H1 (cell line): ENCODE results near the gene IGSF9B. TPM values are rescaled to one million over a fixed set of nuclear protein-coding genes. Genes with fewer than 3 reads are reported as not detected.

ENCODE experiments used
- CTCF ChIA-PET: fragments of 300-600 bp; sonication (Branson Sonifier 250); formaldehyde crosslinking; loops from one replicate; lab custom pipeline; 2021; ENCODE audit not compliant: partially characterized antibody; lab: Charles Lee
- POLR2A ChIA-PET: fragments of 300-600 bp; sonication (Branson Sonifier 250); formaldehyde crosslinking; loops from one replicate; lab custom pipeline; 2021; ENCODE audit warnings: inconsistent platforms; ENCODE audit not compliant: partially characterized antibody; lab: Charles Lee
- DNase-seq, 2 experiments: peaks; one replicate each; pipeline versions ENCODE4 v3.0.0 to v3.0.0-alpha.2; 2010 to 2022; ENCODE audit warnings: low spot score in 2 of 2, low read depth in 1 of 2, mixed read lengths in 1 of 2
- FAIRE-seq: peaks from 2 replicates; lab custom pipeline; 2011; peaks lifted over from hg19 to GRCh38; lab: Jason Lieb, UNC
- H2AFZ ChIP-seq: 2 replicates; pipeline ENCODE4 v1.8.1; 2012; ENCODE audit warnings: low read length, inconsistent platforms
- H2AK5ac ChIP-seq: 2 replicates; pipeline ENCODE4 v1.6.1; 2013; ENCODE audit warnings: low read depth, low read length
- H2BK120ac ChIP-seq: replicated peaks from 2 replicates; pipeline ENCODE3; 2013; ENCODE audit warnings: low read depth, low read length, inconsistent platforms
- H2BK12ac ChIP-seq: 2 replicates; pipeline ENCODE4 v1.6.1; 2013; ENCODE audit warnings: low read depth, low read length
- H2BK15ac ChIP-seq: 2 replicates; pipeline ENCODE4 v1.6.1; 2013; ENCODE audit warnings: low read length
- H2BK20ac ChIP-seq: 2 replicates; pipeline ENCODE4 v1.6.1; 2013; ENCODE audit warnings: low read length
- H2BK5ac ChIP-seq: 2 replicates; pipeline ENCODE4 v1.6.1; 2013; ENCODE audit warnings: low read depth, low read length
- H3K14ac ChIP-seq: 2 replicates; pipeline ENCODE4 v1.6.1; 2013; ENCODE audit warnings: inconsistent platforms; ENCODE audit not compliant: insufficient read length
- H3K18ac ChIP-seq: 2 replicates; pipeline ENCODE4 v1.6.1; 2013; ENCODE audit warnings: low read length; ENCODE audit errors: extremely low read depth
- H3K23ac ChIP-seq: 2 replicates; pipeline ENCODE4 v1.6.1; 2013; ENCODE audit warnings: inconsistent platforms; ENCODE audit not compliant: insufficient read length
- H3K23me2 ChIP-seq: 2 replicates; pipeline ENCODE4 v1.6.1; 2013; ENCODE audit warnings: low read depth, low read length
- H3K27ac ChIP-seq: 2 replicates; pipeline ENCODE4 v1.6.1; 2011; ENCODE audit warnings: low read depth, low read length, inconsistent platforms
- H3K27me3 ChIP-seq, 4 experiments: replicated peaks in 1 of 4; 1 replicate in 1 of 4; 2 replicates in 3 of 4; pipeline versions ENCODE4 v1.6.1 to v1.8.1; 2011 to 2013; ENCODE audit warnings: low read length in 3 of 4, mild to moderate bottlenecking in 3 of 4, inconsistent platforms in 2 of 4, mixed read lengths in 2 of 4, moderate library complexity in 1 of 4; ENCODE audit not compliant: control insufficient read depth in 3 of 4, insufficient read depth in 3 of 4; ENCODE audit errors: extremely low read depth in 1 of 4
- H3K36me3 ChIP-seq, 4 experiments: 2 replicates each; pipeline versions ENCODE4 v1.6.1 to v1.8.1; 2011 to 2013; ENCODE audit warnings: mild to moderate bottlenecking in 4 of 4, low read length in 3 of 4, moderate library complexity in 2 of 4, control low read depth in 1 of 4, inconsistent platforms in 1 of 4; ENCODE audit not compliant: insufficient read depth in 4 of 4, control insufficient read depth in 2 of 4
- H3K4ac ChIP-seq: replicated peaks from 2 replicates; pipeline ENCODE3; 2013; ENCODE audit warnings: low read length, low read depth, mixed read lengths, inconsistent platforms; ENCODE audit not compliant: insufficient read length
- H3K4me1 ChIP-seq, 4 experiments: replicated peaks in 1 of 4; 1 replicate in 1 of 4; 2 replicates in 3 of 4; pipeline versions ENCODE4 v1.6.1 to v1.8.1; 2011 to 2013; ENCODE audit warnings: low read length in 3 of 4, inconsistent platforms in 2 of 4, mixed read lengths in 1 of 4; ENCODE audit not compliant: insufficient read depth in 4 of 4, control insufficient read depth in 3 of 4
- H3K4me2 ChIP-seq, 2 experiments: 2 replicates each; pipeline versions ENCODE4 v1.6.1 to v1.8.1; 2011 to 2013; ENCODE audit warnings: low read depth in 2 of 2, low read length in 2 of 2, control low read depth in 1 of 2, inconsistent platforms in 1 of 2, mild to moderate bottlenecking in 1 of 2; ENCODE audit not compliant: insufficient read depth in 1 of 2
- H3K4me3 ChIP-seq, 4 experiments: fragments of 200-600, 300-600 bp in 1 of 4; sonication (generic), shearing (Covaris generic), sonication (Bioruptor Twin) in 1 of 4; 2 replicates each; pipeline versions ENCODE4 v1.5.1 to v1.8.1; 2011 to 2016; ENCODE audit warnings: low read length in 4 of 4, low read depth in 3 of 4, control low read depth in 2 of 4, inconsistent platforms in 2 of 4, mild to moderate bottlenecking in 2 of 4, mixed read lengths in 1 of 4, moderate library complexity in 1 of 4; ENCODE audit not compliant: insufficient read depth in 2 of 4; ENCODE audit errors: extremely low read depth in 1 of 4
- H3K56ac ChIP-seq: replicated peaks from 2 replicates; pipeline ENCODE3; 2013; ENCODE audit warnings: low read depth, mild to moderate bottlenecking, mixed read lengths, low read length, inconsistent platforms; ENCODE audit not compliant: insufficient read length
- H3K79me1 ChIP-seq: 2 replicates; pipeline ENCODE4 v1.6.1; 2013; ENCODE audit warnings: low read depth, low read length, control low read depth
- H3K79me2 ChIP-seq, 2 experiments: 2 replicates each; pipeline versions ENCODE4 v1.6.1 to v1.8.1; 2012 to 2013; ENCODE audit warnings: low read length in 2 of 2, mild to moderate bottlenecking in 2 of 2, inconsistent platforms in 1 of 2; ENCODE audit not compliant: insufficient read depth in 2 of 2, control insufficient read depth in 1 of 2
- H3K9ac ChIP-seq, 4 experiments: replicated peaks in 1 of 4; 1 replicate in 1 of 4; 2 replicates in 3 of 4; pipeline versions ENCODE4 v1.6.1 to v1.8.1; 2011 to 2013; ENCODE audit warnings: low read depth in 3 of 4, low read length in 3 of 4, control low read depth in 2 of 4, mild to moderate bottlenecking in 2 of 4, moderate library complexity in 2 of 4, inconsistent platforms in 1 of 4; ENCODE audit errors: extremely low read depth in 1 of 4
- H3K9me3 ChIP-seq, 2 experiments: 2 replicates each; pipeline versions ENCODE4 v1.6.1 to v1.8.1; 2012 to 2013; ENCODE audit warnings: mild to moderate bottlenecking in 2 of 2, moderate library complexity in 2 of 2, control low read depth in 1 of 2, inconsistent platforms in 1 of 2, low read depth in 1 of 2, low read length in 1 of 2, mixed read lengths in 1 of 2; ENCODE audit not compliant: insufficient read depth in 2 of 2
- H4K20me1 ChIP-seq, 2 experiments: replicated peaks in 1 of 2; 2 replicates each; pipeline versions ENCODE3 to v1.8.1; 2011 to 2013; ENCODE audit warnings: inconsistent platforms in 2 of 2, low read length in 2 of 2, mild to moderate bottlenecking in 1 of 2; ENCODE audit not compliant: insufficient read depth in 2 of 2, control insufficient read depth in 1 of 2
- H4K5ac ChIP-seq: 2 replicates; pipeline ENCODE4 v1.6.1; 2013; ENCODE audit warnings: low read length, low read depth, mixed read lengths, inconsistent platforms; ENCODE audit not compliant: insufficient read length
- H4K8ac ChIP-seq: 2 replicates; pipeline ENCODE4 v1.8.0; 2013; ENCODE audit warnings: mild to moderate bottlenecking, moderate library complexity, low read length, inconsistent platforms; ENCODE audit not compliant: insufficient read depth; ENCODE audit errors: extremely low read depth
- H4K91ac ChIP-seq: replicated peaks from 2 replicates; pipeline ENCODE3; 2013; ENCODE audit warnings: low read length, mixed read lengths, inconsistent platforms; ENCODE audit not compliant: insufficient read length
- CEBPB ChIP-seq: IDR thresholded peaks from 2 replicates; pipeline ENCODE4 v1.6.1; 2012; ENCODE audit warnings: low read depth, low read length
- POLR2AphosphoS5 ChIP-seq: IDR thresholded peaks from 2 replicates; pipeline ENCODE4 v1.6.1; 2011; ENCODE audit warnings: low read depth, low read length
- WGBS, 2 experiments: shearing (Covaris generic) in 1 of 2; methylation state at CpG; one replicate each; pipeline versions ENCODE4 v1.1.6 to v1.1.7; 2013 to 2015; ENCODE audit warnings: low lambda C conversion rate in 2 of 2, mixed read lengths in 2 of 2, inconsistent platforms in 1 of 2, low coverage in 1 of 2, missing lambda C conversion rate in 1 of 2; ENCODE audit not compliant: insufficient replicate concordance in 2 of 2, insufficient coverage in 1 of 2, insufficient read length in 1 of 2; ENCODE audit errors: extremely low coverage in 1 of 2, missing lambda C conversion rate in 1 of 2; 5-methylcytosine and 5-hydroxymethylcytosine counted together
- polyA plus RNA-seq, 7 experiments: library from polyadenylated mRNA; depleted of rRNA in 3 of 7; stranded (reverse) in 5 of 7; unstranded in 2 of 7; fragments of >200 nt in 5 of 7; fragments of 200-250 nt in 2 of 7; gene quantifications; 1 replicate in 5 of 7; 2 replicates in 1 of 7; 4 replicates in 1 of 7; pipeline versions ENCODE4 v1.2.1 to v1.2.3, GENCODE V29; 2011 to 2013; ENCODE audit warnings: missing spikeins in 2 of 7, mixed read lengths in 2 of 7
- total RNA-seq: library from RNA; stranded (reverse); fragmentation: NEBNext Ultra II Directional; extraction: Animal tissue kit (Norgen Biotek cat#: 25700); gene quantifications from 2 replicates; pipeline ENCODE4 v1.2.1, GENCODE V29; 2021

Gene IGSF9B
- total and polyA plus RNA-seq, 2 of the 8 experiments (the other 6 are each of a cell fraction or from before 2014, with no cell fraction given) = 16.5 to 49.2 TPM

DNA sequence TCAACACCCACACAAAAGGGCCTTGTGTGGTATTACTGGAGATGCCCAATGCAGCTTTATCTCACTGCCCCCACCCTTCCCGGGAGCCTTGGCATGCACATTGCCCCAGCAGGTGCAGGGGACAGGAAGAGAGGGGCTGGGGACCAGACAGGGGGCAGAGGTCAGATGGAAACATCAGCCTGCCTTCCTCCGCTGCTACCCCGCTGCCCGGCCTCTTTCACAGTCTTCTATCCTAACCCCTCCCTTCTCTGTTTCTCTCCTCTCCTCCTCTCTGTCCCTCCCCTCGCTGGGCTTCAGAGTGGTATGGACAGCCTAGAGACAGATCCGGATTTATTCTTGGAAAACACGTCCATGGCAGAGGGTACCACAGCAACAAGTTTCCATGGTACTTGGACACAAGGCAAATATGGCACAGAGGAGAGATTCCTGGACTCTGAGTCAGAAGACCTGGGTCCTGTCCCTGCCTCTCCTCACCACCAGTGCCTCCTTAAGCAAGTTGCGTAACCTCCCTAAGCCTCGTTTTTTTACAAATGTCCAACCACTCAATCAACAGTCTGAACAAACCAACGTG is 8.3 kb upstream of the IGSF9B start:
- no peak overlapping the region for H2AFZ ChIP-seq
- H3K36me3 ChIP-seq = no peaks in the 10 kb centered on the region
- TF ChIP-seq POLR2AphosphoS5 (no peak), CEBPB (peak; percentile 60; the same call in 1 of the 2 replicates)
- peaks cover 0 to 3% of the 10 kb centered on the region in 2 experiments for H4K20me1 ChIP-seq
- H3K27ac ChIP-seq = no peak overlapping the region
- no peak overlapping the region for H3K4me3 ChIP-seq
- FAIRE-seq = no peak
- H3K14ac ChIP-seq = no peak overlapping the region
- no peaks in the 10 kb centered on the region for H3K79me2 ChIP-seq
- no peak overlapping the region for H2BK12ac ChIP-seq
- no peak overlapping the region for H4K91ac ChIP-seq
- H2BK15ac ChIP-seq = no peak overlapping the region
- H3K56ac ChIP-seq = no peak overlapping the region
- H3K18ac ChIP-seq = no peak overlapping the region
- POLR2A ChIA-PET = interaction anchor here (0.9 kb wide), 1 partner anchor 10 kb away, joined by 3 read pairs; no protein-coding TSS in a partner anchor
- H3K23me2 ChIP-seq = no peaks in the 10 kb centered on the region
- no peak overlapping the region for H3K4ac ChIP-seq
- H2BK20ac ChIP-seq = no peak overlapping the region
- WGBS, 2 experiments = 90% methylated on average over 9 of the region's 10 CpGs; no CpG with 5 or more reads in 1 of the 2 experiments
- H4K8ac ChIP-seq = no peak overlapping the region
- no peak overlapping the region for H3K4me2 ChIP-seq
- H3K23ac ChIP-seq = no peak overlapping the region
- no peak overlapping the region for H2BK120ac ChIP-seq
- no peak overlapping the region for H2BK5ac ChIP-seq
- no peak for DNase-seq
- CTCF ChIA-PET = interaction anchor here (0.5 to 3.2 kb wide), 8 partner anchors 8 to 54 kb away, joined by 3 to 11 read pairs (median 4); no protein-coding TSS in a partner anchor
- peaks cover 0 to 4% (median 0%) of the 10 kb centered on the region in 4 experiments; a peak in 2 of 7 replicates for H3K4me1 ChIP-seq
- no peaks in the 10 kb centered on the region for H3K79me1 ChIP-seq
- H2AK5ac ChIP-seq = no peak overlapping the region
- no peak overlapping the region for H3K9ac ChIP-seq
- H4K5ac ChIP-seq = no peak overlapping the region
- peaks cover 0 to 9% (median 3%) of the 10 kb centered on the region in 4 experiments; a peak in 5 of 7 replicates for H3K27me3 ChIP-seq
- no peaks in the 10 kb centered on the region for H3K9me3 ChIP-seq
